OCI-M2 (cell line): Measurements from ENCODE around the gene PAX7.
"Not testable (repeated sequence)": the region's sequence is repeated elsewhere in the genome, so short reads cannot be mapped to it uniquely, and the experiment has no call there.

Source experiments
- DNase-seq: peaks from one replicate; lab custom pipeline; 2025; ENCODE audit not compliant: unreplicated experiment; lab: John Stamatoyannopoulos, UW

PAX7 gene

DNA sequence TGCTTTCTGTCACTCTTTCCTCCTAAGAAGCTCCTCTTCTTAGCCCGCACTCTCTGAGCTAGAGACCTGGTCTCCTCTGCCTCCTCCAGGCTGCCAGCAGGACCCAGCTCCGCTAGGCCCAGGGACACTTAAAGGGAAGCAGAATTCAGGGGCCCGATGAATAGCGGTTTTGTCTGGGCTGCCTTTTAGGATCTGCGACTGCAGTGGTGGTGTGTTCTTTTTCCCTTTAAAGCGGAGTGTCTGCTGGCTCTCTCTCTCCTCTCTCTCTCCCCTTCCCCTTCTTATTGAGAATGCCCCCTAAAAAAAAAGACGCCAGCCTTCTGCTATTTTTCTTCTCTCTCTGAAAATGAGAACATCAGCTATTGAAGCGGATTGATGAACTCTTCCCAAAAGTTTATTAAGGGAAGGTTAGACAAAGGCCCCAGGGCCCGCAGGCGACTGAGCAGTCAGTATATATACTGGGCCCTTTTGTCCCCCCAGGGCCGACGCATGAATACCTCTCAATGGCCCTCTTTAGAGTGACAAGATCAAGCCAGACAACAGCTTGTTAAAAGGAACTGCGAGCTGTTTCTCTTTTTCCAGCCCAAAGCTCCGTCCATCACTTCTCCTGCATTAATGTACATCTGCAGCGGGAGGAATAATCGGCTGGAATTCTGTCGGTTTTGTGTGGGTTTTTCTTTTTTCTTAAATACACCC lies 27.0 kb downstream of the PAX7 start:
- DNase-seq = no peak

DNA sequence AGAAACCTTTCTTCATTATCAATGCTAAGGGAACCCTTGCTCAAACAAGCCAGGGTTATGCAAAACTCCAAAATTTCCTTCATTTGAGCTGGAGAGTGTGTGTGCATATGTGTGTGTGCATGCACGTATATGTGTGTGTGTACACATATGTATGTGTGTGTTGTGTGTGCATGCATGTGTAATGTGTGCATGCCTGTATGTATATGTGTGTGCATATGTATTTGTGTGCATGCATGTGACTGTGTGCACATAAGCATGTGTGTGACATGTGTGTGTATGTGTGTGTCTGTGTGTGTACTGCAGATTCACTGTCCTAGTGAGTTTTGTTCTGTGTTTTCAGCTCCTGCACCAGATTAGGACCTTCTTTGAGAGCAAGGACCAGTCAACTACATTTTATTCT lies 28.2 kb downstream of the PAX7 start:
- DNase-seq = no peak

- DNase-seq = no peak
Observed at GRCh38 chr1:18661404-18662285, 31.0 kb downstream of the PAX7 start.

DNA sequence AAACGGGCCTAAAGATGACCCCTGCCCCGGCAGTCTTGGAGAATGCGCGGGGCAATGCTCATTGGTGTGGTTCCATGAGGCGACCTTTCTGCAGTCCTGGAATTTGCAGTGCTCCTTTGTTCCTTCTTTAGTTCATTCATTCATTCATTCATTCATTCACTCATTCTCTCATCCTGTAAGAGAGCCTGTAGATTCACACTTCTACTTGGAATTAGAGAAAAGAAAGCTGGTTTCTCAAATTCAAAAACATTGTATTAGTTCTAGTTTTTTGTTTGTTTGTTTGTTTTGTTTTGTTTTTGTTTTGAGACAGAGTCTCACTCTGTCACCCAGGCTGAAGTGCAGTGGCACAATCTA lies 31.6 kb downstream of the PAX7 start:
- DNase-seq = no peak

DNA sequence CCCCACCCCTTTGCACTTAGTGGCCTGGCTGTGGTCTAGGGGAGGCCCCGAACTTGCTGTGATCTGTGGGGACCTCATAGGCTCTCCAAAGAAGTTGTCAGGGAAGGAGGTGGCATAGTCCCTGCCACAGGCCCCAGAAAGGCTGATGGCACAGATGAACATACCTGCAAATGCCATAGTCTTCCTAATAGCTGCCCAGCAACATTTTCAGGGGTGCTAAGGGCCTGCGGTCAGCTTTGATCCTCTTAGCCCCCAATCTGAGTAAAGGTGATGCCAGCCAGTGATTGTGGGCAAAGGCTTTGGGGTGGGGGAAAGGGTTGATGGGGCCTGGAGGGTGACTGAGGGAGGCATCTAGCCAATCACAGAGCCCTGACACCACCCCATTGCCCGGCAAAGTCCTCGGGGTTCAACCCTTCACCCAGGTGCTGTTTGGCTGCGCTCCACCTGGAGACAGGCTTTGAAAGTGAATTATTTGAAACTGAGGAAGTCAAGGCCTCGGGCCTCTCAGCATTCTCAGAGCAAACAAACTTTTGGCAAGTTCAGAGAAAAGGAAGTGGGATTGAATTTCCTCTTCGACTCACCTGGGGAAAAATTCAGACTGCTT lies 35.8 kb downstream of the PAX7 start:
- no peak for DNase-seq

DNA sequence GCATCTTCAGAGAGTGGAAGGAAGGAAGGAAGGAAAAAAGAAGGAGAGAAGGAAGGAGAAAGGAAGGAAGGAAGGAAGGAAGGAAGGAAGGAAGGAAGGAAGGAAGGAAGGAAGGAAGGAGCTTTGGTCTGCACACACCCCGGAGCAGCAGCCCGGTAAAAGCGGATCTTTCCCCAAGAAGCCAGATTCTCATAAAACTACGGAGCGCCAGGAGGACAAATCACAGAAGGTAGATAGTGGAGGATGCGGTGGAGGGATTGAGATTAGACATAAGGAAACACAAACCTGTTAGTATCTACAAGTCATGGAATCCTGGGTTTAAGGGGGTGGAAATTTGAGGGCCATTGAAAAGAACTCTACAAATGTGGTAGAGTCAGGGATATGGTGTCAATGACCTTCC lies 36.7 kb downstream of the PAX7 start:
- DNase-seq = no peak

GRCh38 chr1:18668046-18668445 lies 37.4 kb downstream of the PAX7 start:
- no peak for DNase-seq

DNA sequence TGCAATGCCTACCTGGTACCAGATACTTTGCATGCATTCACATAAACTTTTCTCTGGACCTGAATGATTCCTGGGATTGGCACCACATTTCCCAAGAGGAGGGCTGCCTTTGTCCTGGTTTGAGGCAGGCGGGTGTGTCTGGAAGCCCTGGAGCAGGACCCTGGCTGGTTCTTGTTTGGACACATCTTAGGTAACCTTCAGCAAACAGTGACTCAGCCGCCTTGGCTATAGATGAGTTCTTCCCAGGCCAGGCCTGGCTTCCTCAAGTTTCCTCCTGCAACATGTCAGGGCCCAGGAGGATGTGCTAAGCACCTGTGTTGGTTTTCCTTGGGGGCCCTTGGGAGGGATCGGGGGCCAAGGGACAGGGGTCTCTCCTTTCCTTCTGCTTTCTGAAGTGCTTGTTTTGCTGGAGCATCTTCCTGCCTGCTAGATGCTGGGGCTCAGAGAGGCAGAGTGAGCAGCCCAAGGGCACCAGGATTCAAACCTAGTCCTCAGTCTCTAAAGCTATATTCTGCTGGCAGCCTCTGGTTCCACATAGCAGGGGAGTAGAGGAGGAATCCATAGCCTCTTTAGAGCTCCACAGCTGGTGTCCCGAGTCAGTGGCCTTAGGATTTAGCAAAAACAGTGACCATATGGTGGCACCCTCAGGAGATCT lies 38.2 kb downstream of the PAX7 start:
- no peak for DNase-seq

DNA sequence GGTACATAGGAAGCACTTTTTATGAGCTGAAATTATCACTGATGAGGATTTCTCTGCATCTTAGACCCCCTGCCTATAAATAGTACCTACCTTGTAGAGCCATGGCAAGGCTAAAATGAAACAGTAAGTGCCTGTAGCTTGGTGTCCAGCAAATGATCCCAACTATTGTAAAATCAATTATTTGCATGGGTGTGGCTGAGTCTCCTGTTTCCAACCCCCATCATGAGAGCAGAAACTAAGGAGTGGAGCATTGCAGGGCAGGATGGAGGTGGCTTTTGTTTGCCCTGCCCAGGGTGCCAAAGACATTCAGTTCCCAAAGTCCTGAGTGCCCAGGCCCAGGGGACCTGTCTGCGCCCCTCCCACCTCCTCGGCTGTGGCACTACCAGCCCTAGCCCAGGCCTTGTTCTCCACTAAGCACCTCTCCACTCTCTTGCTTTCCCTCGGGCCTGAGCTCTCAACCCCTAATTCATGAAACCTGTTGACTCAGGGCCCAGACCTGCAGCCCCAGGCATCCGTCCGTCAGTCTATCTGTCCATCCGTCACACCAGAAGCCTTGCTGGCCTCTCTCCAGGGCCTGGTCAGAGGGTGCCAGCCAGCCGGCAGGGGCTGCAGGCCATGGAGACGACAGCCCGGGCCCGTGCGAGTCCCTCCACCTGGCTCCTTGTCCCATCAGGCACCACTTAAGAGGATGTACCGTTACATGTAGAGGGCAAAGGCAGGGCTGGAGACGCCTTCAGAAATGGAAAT lies 39.6 kb downstream of the PAX7 start:
- DNase-seq = no peak

DNA sequence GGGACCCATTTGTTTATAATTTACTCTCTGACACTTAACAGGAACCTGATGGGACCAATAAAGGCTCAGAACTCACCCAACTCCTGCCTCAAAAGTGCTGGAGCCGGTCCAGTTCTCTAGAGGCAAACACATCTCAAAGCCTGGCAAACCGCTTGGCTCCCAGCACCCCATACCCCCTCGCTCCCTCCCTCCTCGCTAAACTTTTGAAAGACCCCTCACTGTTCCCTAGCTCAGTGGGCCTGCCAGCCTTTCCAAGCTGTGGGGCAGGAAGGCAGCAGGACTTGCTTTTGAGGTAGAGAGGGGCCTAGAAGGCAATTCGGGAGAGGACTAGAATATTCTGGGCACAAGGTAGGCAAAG lies 40.2 kb downstream of the PAX7 start:
- DNase-seq = no peak

GRCh38 chr1:18673976-18674375 lies 43.3 kb downstream of the PAX7 start:
- DNase-seq = no peak

DNA sequence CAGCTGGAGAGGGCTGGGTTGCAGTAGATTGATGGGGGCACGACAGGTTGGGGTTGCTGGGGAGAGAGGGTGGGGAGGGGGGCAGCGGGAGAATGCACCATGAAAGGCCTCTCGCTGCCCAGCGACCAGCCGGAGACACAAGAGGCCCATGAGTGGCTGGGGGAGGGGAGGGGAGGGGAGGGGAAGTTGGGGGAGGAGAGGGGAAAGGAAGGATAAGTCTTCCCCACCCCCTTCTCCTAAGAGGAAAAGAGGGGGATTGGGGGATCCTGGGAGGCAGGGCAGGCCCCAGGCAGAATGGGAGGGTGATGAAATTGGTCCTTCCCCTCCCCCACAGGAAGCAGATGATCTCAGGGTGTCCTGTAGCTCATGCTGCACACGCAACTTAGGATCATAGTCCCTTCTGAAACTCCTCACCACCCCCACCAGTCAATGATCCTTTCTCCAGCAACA lies 45.7 kb downstream of the PAX7 start:
- no peak for DNase-seq

DNA sequence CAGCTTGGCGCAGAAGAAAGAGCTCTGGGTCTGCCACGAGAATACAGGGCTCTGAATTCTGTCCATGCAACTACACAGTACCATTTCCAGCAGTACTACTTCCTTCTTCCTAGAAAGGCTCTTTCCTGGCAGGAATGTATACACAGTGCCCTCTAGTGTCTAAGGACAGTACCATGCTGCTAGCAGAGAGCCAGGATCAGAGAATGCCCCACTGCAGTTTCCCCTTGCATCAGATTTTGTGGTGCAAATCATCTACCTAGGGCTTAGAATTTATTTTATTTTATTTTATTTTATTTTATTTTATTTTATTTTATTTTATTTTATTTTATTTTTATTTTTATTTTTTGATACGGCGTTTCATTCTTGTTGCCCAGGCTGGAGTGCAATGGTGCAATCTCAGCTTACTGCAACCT lies 50.8 kb downstream of the PAX7 start:
- no peak for DNase-seq

- no peak for DNase-seq
Observed at GRCh38 chr1:18682375-18682774, 51.7 kb downstream of the PAX7 start.

DNA sequence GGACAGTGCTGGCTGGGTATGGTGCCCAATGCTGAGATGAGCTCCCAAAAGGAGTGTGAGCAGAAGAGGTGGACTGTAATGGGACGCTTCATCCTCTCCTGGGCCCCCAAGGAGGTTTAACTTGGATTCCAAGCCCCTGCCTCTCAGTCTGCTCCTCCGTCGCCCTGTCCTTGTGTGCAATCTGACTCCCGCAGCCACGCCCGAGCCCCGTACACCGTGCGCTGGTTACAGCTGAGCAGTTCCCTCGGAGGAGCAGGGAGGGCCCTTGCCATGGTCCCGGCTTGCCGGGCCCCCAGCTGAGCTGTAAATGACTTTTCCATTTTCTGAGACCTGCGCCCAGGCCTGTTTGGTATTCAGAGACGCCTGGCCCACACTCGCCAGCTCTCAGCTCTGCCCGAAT lies 53.7 kb downstream of the PAX7 start:
- DNase-seq = no peak

GRCh38 chr1:18686540-18686939 lies 55.9 kb downstream of the PAX7 start:
- DNase-seq = no peak

DNA sequence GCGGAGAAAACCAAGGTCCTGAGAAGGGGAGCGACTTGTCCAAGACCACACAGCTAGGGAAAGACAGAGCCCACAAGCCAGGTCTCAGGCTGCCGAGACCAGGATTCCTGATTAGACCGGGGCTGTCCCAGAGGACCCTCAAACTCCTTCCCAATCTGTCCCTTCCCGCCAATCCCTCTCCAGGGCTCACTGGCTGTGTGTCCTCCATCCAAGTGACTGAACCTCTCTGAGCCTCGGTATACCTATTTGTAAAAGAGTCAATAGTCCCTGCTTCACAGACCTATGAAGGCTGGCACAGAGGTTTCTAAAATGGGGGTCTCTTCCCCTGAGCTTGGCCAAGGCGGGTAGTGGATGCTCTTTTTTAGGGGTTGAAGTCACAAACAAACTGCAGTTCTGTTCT lies 56.6 kb downstream of the PAX7 start:
- DNase-seq = no peak

DNA sequence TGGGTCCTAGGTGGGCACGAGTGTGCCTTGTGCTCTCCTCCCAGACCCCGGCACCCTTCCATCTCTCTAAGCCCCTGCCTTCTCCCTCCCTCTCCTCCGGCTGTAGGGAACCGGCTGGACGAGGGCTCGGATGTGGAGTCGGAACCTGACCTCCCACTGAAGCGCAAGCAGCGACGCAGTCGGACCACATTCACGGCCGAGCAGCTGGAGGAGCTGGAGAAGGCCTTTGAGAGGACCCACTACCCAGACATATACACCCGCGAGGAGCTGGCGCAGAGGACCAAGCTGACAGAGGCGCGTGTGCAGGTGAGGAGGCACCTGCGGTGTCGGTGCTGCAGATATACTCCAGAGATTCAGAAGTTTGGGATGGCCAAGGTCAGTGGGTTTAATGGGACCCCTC lies 61.0 kb downstream of the PAX7 start:
- DNase-seq = no peak

- no peak for DNase-seq
Observed at GRCh38 chr1:18693256-18694098, 62.8 kb downstream of the PAX7 start.

DNA sequence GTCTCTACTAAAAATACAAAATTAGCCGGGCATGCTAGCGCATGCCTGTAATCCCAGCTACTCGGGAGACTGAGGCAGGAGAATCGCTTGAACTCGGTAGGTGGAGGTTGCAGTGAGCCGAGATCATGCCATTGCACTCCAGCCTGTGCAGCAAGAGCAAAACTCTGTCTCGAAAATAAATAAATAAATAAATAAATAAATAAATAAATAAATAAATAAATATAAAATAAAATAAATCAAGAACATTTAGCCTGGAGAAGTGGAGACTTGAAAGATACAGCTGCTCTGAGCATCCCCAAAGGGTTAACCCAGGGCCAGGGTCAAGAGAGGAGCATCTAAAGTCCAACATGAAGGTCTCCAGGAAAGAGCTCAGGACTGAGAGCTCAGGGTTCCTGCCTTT lies 63.6 kb downstream of the PAX7 start:
- DNase-seq = not testable (repeated sequence)
